Measurements from ENCODE around the gene MPP2.
"Not testable (repeated sequence)": the region's sequence is repeated elsewhere in the genome, so short reads cannot be mapped to it uniquely, and the experiment has no call there.

Gene MPP2

DNA sequence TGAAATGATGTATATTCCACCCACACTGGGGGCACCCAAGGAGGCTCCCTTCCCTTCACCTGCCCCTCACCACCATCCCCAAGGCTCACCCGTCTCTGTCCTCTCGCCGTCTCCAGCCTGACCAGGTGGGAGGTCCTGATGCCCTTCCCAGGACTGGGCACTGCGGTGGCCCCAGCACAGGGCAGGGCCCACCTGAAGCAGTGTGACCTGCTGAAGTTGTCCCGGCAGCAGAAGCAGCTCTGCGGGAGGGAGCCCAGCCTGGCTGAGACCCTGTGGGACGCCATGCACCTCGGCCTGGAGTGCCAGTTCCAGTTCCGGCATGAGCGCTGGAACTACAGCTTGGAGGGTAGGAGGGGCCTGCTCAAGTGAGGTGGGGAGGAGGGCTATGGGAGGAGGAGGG is 25.0 kb upstream of the MPP2 start:
- TF ChIP-seq, protein P1, sequence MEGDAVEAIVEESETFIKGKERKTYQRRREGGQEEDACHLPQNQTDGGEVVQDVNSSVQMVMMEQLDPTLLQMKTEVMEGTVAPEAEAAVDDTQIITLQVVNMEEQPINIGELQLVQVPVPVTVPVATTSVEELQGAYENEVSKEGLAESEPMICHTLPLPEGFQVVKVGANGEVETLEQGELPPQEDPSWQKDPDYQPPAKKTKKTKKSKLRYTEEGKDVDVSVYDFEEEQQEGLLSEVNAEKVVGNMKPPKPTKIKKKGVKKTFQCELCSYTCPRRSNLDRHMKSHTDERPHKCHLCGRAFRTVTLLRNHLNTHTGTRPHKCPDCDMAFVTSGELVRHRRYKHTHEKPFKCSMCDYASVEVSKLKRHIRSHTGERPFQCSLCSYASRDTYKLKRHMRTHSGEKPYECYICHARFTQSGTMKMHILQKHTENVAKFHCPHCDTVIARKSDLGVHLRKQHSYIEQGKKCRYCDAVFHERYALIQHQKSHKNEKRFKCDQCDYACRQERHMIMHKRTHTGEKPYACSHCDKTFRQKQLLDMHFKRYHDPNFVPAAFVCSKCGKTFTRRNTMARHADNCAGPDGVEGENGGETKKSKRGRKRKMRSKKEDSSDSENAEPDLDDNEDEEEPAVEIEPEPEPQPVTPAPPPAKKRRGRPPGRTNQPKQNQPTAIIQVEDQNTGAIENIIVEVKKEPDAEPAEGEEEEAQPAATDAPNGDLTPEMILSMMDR (IDR thresholded peaks at IDR 0.05; ENCODE audit: extremely low read depth, insufficient read depth, missing control alignments), result no peak
- DNase-seq (ENCODE audit: low spot score), result no peak
- in situ Hi-C loops (cut with MboI; ENCODE audit: low pct_unique_long_range_greater_than_20kb, low sequenced_read_pairs, unreplicated experiment), result no loop called here

DNA sequence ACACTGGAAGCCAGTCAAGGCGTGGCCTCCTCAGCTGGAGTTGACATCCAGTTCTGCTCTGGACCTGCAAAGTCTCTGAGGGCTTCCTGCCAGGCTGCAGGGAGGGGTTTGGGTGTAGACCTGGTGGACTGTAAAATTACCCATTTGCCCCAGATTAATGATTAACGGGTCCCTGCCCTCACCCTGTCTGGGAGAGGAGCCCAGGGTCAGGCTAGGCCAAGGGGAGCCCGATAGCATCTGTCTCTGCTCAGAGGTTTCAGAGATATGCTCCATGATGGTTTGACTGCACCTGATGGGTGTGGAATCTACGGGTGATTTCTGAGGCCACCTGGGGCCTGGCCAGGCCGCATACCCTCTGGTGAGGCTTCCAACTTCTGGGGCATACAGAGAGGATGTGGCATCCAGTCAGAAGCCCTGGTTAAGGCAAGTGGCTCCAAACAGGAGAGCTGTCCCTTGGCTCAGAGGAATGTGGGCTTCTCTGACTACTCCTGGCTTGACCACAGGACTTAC is 23.8 kb upstream of the MPP2 start:
- in situ Hi-C loops (cut with MboI; ENCODE audit: low pct_unique_long_range_greater_than_20kb, low sequenced_read_pairs, unreplicated experiment), result no loop called here

DNA sequence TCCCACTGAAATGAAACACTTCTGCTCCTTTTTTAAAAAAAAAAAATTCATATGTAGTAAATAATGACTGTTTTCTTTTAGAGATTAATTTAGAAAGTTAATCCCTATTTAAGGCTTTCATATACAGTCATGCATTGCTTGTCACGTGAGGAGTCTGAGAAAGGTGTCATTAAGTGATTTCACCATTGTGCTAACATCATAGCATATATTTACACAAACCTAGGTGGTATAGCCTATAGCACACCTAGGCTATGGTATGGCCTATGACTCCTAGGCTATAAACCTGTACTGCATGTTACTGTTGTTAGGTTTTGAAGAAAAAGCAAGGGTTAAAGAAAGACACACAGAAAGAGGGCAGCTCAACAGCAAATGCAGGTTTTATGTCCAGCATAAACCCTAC is 21.3 kb upstream of the MPP2 start:
- in situ Hi-C loops (cut with MboI; ENCODE audit: low pct_unique_long_range_greater_than_20kb, low sequenced_read_pairs, unreplicated experiment), result no loop called here
- DNase-seq (ENCODE audit: low spot score), result no peak
- TF ChIP-seq, protein P1 (IDR thresholded peaks at IDR 0.05; ENCODE audit: extremely low read depth, insufficient read depth, missing control alignments), result no peak

More for the DNA sequence above, 23.8 kb upstream of the MPP2 start:
- TF ChIP-seq, protein P1 (IDR thresholded peaks at IDR 0.05; ENCODE audit: extremely low read depth, insufficient read depth, missing control alignments), result no peak
- DNase-seq (ENCODE audit: low spot score), result no peak

DNA sequence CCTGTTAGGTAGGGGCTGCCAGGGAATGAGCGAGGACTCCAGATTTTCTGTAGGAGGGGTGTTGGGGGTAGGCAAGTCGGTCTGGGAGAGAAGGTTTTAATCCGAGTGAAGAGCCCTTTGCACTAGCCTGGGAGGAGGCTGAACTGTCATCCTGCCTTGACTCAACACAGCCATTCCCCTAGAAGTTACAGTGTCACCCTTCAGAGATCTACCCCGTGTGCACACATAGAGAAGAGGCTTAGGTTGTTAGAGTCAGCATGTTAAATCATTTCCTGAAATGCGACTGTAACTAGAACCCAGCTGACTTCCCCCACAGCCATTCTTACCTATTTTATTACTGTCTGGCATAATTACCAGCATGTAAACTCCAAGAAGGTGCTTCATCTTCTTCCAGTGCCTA is 20.6 kb upstream of the MPP2 start:
- DNase-seq (ENCODE audit: low spot score); in situ Hi-C loops (cut with MboI; ENCODE audit: low pct_unique_long_range_greater_than_20kb, low sequenced_read_pairs, unreplicated experiment): not testable (repeated sequence)

DNA sequence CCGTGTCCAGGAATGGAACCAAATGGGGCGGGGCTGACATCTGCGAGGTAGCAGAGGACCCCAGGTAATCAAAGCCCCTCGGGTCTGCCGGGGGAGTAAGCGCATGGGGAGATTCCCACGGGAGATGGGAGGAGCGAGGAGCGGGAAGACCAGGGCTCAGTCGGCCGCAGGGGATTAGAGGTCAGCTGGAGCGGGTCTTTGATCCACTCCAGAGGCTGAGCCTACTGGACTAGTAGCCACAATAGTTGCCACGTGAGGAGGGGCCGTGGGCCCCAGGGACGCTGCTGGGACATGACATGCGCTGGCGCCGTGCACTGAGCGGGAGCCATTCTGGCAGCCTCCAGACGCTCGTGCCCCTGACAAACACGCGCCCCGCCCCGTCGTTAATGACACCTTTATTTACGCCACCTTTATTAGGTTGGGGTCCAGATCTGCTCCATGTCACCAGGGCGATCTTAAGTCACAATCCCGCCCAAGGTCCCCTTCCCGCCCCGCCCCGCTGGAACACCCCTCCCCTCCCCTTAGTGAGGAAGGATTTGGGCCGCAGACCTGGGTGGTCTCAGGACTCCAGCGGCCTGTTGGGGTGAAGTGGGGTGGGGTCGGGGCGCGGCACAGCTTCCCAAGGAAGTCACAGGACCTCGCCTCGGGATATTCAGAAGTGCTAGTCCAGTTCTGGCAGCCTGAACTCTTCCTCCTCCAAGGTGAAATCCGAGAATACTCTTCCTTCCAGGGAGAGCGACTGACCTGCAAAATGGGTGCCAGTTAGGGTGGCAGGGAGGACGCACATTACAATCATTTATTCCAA is 19.9 kb upstream of the MPP2 start:
- TF ChIP-seq, protein P1 (IDR thresholded peaks at IDR 0.05; ENCODE audit: extremely low read depth, insufficient read depth, missing control alignments), result no peak
- in situ Hi-C loops (cut with MboI; ENCODE audit: low pct_unique_long_range_greater_than_20kb, low sequenced_read_pairs, unreplicated experiment), result no loop called here
- DNase-seq (ENCODE audit: low spot score), result no peak

DNA sequence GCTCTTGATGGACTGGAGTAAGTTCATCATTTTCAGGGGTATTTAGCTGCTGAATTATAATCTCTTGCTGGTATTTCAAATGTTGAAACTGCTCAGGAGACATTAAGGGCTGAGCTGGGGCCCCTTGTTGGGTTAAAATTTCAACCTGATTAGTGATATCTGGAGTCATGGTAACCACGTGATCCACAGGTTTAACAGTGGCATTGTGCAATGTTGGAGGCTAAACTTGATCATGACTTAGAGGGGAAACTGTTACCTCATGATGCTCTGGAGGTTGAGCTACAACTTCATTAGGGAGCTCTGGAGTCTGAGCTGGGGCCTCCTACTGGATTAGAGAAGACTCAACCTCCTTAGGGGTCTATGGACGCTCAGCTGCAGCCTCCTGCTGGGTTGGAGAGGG is 17.2 kb upstream of the MPP2 start:
- DNase-seq (ENCODE audit: low spot score), result no peak
- TF ChIP-seq, protein P1 (IDR thresholded peaks at IDR 0.05; ENCODE audit: extremely low read depth, insufficient read depth, missing control alignments), result no peak
- in situ Hi-C loops (cut with MboI; ENCODE audit: low pct_unique_long_range_greater_than_20kb, low sequenced_read_pairs, unreplicated experiment), result no loop called here

DNA sequence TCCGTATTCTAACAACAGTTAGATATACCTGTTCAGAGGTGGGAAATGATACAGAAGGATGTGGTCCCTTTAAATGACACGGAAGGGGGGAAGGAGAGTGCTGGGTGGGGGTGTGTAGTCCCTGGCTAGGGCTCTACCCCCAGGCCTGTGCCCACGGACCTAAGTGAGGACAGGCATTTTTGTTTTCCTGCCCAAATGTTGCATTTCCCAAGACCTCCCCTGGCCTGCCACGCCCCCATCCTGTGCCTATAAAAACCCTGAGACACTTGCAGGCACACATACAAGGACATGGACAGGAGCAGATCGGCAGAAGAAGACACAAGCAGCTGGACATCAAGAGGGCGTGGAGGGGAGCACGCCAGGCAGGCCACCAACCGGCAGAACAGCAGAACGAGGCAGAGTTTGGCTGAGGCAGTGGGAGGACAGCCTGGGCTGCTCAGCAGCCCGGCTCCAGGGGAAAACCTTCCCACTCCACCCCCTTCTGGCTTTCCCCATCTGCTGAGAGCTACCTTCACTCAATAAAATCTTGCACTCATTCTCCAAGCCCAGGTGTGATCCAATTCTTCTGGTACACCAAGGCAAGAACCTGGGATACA is 13.3 kb upstream of the MPP2 start:
- no peak for DNase-seq (ENCODE audit: low spot score)
- in situ Hi-C loops (cut with MboI; ENCODE audit: low pct_unique_long_range_greater_than_20kb, low sequenced_read_pairs, unreplicated experiment), result no loop called here
- TF ChIP-seq, protein P1 (IDR thresholded peaks at IDR 0.05; ENCODE audit: extremely low read depth, insufficient read depth, missing control alignments), result no peak
